Nephron (organoid): ENCODE data around the gene IL17RE.

Experiments used
- H3K27ac Mint-ChIP-seq, 3 experiments: 2 replicates each; pipeline ENCODE4 v1.8.0; 2020; ENCODE audit warnings: mixed read lengths in 3 of 3, mild to moderate bottlenecking in 2 of 3, moderate library complexity in 1 of 3
- H3K27me3 Mint-ChIP-seq: 2 replicates; pipeline ENCODE4 v1.8.0; 2021; ENCODE audit warnings: low read depth, mild to moderate bottlenecking, moderate library complexity, mixed read lengths
- H3K36me3 Mint-ChIP-seq: 2 replicates; pipeline ENCODE4 v1.8.0; 2020; ENCODE audit warnings: low read depth, mixed read lengths
- H3K4me1 Mint-ChIP-seq: 2 replicates; pipeline ENCODE4 v1.8.0; 2020; ENCODE audit warnings: mixed read lengths
- H3K4me3 Mint-ChIP-seq, 3 experiments: 2 replicates each; pipeline ENCODE4 v1.8.0; 2020; ENCODE audit warnings: mild to moderate bottlenecking in 3 of 3, mixed read lengths in 3 of 3, moderate library complexity in 2 of 3
- H3K9me3 Mint-ChIP-seq: 2 replicates; pipeline ENCODE4 v1.8.0; 2020; ENCODE audit warnings: mixed read lengths
- CTCF ChIP-seq, 3 experiments: fragments of 200-600 bp; sonication (generic); IDR thresholded peaks; one replicate each; pipeline ENCODE4 v1.5.0; 2021; ENCODE audit warnings: antibody characterized with exemption in 3 of 3; ENCODE audit not compliant: unreplicated experiment in 3 of 3

The IL17RE gene

GRCh38 chr3:9878700-9879099 is 23.9 kb upstream of the IL17RE start:
- no peak for TF ChIP-seq CTCF (IDR thresholded peaks at IDR 0.05; ENCODE audit: unreplicated experiment in 3 of 3)
- Mint-ChIP-seq H3K4me1 (peaks cover 23% of the 10 kb centered on the region), H3K27ac (no peak overlapping the region), H3K9me3 (no peaks in the 10 kb centered on the region), H3K27me3 (peaks cover 4% of the 10 kb centered on the region), H3K4me3 (no peak overlapping the region), H3K36me3 (no peaks in the 10 kb centered on the region)

- H3K4me3 Mint-ChIP-seq: no peak within 1 kb of the TSS
- TF ChIP-seq CTCF (IDR thresholded peaks at IDR 0.05; ENCODE audit: unreplicated experiment in 3 of 3): no peak
- peak within 1 kb of the TSS in 1 of 3 experiments; percentile 63 for H3K27ac Mint-ChIP-seq
- peaks cover 4% of the 10 kb centered on the region for H3K27me3 Mint-ChIP-seq
- peaks cover 23% of the 10 kb centered on the region for H3K4me1 Mint-ChIP-seq
- H3K36me3 Mint-ChIP-seq: no peaks in the 10 kb centered on the region
- H3K9me3 Mint-ChIP-seq: no peaks in the 10 kb centered on the region
Observed at GRCh38 chr3:9879830-9880549, 22.7 kb upstream of the IL17RE start, which contains the start of gene CIDEC. Gene CIDEC, minus strand, starts transcription at chr3:9880253. Its CDS starts 1,767 bp downstream, at chr3:9878486.

- peaks cover 4% of the 10 kb centered on the region for H3K27me3 Mint-ChIP-seq
- H3K27ac Mint-ChIP-seq: peak overlapping the region in 2 of 3 experiments; percentile 55 to 74
- H3K4me3 Mint-ChIP-seq: no peak overlapping the region
- no peaks in the 10 kb centered on the region for H3K9me3 Mint-ChIP-seq
- H3K4me1 Mint-ChIP-seq: peaks cover 16% of the 10 kb centered on the region
- no peak for TF ChIP-seq CTCF (IDR thresholded peaks at IDR 0.05; ENCODE audit: unreplicated experiment in 3 of 3)
- no peaks in the 10 kb centered on the region for H3K36me3 Mint-ChIP-seq
Observed at GRCh38 chr3:9881441-9881840, 21.2 kb upstream of the IL17RE start.

GRCh38 chr3:9883706-9884554 is 18.7 kb upstream of the IL17RE start:
- Mint-ChIP-seq H3K9me3 (no peaks in the 10 kb centered on the region), H3K27ac (peak overlapping the region in 1 of 3 experiments; percentile 11), H3K36me3 (no peaks in the 10 kb centered on the region), H3K4me1 (peaks cover 16% of the 10 kb centered on the region), H3K4me3 (no peak overlapping the region), H3K27me3 (no peaks in the 10 kb centered on the region)
- TF ChIP-seq CTCF (IDR thresholded peaks at IDR 0.05; ENCODE audit: unreplicated experiment in 3 of 3): no peak

GRCh38 chr3:9884555-9885165 is 18.0 kb upstream of the IL17RE start:
- Mint-ChIP-seq H3K4me1 (peaks cover 13% of the 10 kb centered on the region), H3K27ac (no peak overlapping the region), H3K27me3 (no peaks in the 10 kb centered on the region), H3K4me3 (no peak overlapping the region), H3K36me3 (no peaks in the 10 kb centered on the region), H3K9me3 (no peaks in the 10 kb centered on the region)
- TF ChIP-seq CTCF (IDR thresholded peaks at IDR 0.05; ENCODE audit: unreplicated experiment in 3 of 3): no peak
